VCaP (cell line): ENCODE measurements around the gene RBMS3.

Source experiments
- H3K27ac ChIP-seq: fragments of 450-650 bp; 2 replicates; pipeline ENCODE4 v1.5.1; 2017
- TF ChIP-seq, protein P1 (sequence below): fragments of 450-650 bp; conservative IDR thresholded peaks from 2 replicates; pipeline ENCODE4 v1.5.1; 2017; ENCODE audit warnings: mild to moderate bottlenecking, moderate library complexity

RBMS3 gene

DNA sequence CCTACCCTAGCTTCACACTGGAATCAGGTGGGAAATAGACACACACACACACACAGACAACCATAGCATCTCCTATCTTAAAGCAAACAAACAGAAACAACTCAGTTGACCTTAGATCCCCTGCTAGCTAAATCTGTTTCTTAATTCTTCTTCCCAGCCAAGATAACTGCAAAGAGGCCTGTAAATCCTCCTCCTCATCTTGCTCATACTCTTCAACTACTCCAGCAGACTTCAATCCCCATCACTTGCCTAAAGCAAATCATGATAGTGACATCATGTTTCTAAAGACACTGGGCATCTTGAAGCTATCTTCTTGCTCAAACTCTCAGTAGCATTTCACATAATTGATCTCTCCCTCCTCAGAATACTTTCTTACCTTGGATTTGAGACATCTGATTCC lies 303.0 kb downstream of the RBMS3 start:
- TF ChIP-seq, protein P1, sequence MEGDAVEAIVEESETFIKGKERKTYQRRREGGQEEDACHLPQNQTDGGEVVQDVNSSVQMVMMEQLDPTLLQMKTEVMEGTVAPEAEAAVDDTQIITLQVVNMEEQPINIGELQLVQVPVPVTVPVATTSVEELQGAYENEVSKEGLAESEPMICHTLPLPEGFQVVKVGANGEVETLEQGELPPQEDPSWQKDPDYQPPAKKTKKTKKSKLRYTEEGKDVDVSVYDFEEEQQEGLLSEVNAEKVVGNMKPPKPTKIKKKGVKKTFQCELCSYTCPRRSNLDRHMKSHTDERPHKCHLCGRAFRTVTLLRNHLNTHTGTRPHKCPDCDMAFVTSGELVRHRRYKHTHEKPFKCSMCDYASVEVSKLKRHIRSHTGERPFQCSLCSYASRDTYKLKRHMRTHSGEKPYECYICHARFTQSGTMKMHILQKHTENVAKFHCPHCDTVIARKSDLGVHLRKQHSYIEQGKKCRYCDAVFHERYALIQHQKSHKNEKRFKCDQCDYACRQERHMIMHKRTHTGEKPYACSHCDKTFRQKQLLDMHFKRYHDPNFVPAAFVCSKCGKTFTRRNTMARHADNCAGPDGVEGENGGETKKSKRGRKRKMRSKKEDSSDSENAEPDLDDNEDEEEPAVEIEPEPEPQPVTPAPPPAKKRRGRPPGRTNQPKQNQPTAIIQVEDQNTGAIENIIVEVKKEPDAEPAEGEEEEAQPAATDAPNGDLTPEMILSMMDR: no peak

DNA sequence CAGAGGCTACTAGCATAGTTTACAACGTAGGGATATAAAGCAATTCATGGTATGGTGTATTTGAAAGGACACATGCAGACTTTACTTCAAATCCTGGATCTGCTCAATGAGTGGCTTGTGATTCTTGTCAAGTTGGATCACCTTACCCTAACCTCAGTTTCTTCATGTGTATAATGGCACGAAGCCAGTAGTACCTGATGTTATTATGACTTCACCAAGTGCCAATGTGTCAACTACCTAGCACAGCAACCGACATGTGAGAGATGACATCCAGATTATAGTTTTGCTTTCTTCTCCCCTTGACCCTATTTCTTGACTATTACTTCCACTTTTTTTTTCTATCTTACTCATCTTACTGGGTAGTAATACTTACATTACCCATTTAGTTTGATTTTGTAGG lies 304.5 kb downstream of the RBMS3 start:
- H3K27ac ChIP-seq: no peak overlapping the region
- TF ChIP-seq, protein P1: no peak

More for the DNA sequence above, 303.0 kb downstream of the RBMS3 start:
- no peak overlapping the region for H3K27ac ChIP-seq

DNA sequence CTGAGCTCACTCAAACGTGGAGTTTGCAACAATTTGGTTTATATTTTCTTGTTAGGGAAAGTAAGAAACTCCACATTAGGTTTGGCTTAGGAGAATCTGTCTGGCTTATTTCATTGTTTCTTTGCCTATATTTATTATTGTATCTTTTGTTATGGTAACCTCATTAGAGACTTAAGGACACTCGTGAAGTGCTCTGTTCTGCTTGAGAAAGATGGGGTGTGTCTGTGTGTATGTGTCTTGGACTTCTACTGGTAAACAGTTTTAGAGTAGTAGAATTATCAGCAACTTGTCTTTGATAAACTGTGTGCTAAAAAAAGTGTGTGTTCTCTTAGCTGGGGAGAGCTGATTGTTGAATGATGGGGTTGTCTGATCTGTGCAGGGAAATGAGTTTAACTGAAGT lies 306.5 kb downstream of the RBMS3 start:
- TF ChIP-seq, protein P1: no peak
- no peak overlapping the region for H3K27ac ChIP-seq

DNA sequence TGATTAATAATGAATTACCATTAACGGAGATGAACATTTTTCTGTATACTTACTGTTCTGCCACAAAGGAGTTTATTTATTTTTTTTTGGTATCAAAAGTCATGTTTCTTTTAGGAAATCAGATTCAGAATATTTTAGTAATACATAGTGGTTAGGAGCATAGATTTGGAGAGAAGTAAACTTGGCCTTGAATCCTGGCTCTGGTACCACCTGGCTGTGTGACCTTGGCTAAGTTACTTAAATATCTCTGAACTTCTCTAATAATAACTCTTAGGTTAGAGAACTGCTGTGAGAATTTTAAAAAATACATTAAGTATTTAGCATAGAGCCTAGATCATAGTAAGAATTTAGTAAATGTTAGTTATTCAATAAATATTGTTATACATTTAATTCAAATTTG lies 309.1 kb downstream of the RBMS3 start:
- TF ChIP-seq, protein P1: no peak
- H3K27ac ChIP-seq: no peak overlapping the region

DNA sequence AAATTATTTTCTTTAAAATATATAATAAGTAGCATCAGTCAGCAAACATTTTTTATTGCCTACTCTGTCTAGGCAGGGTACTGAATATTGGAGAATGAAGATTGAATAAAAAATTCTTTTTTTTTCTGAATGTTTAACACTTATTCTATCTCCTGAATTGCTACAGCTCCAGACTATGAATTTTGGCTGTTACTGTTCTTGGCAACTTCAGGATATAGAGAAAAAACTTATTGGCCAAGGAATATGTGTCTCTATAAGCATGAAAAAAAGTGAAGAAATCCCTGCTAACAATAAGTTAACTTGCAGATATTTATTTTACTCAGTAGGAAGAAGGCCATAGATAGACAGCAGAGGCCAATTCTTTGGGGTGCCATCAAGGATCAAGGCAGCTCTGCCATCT lies 309.6 kb downstream of the RBMS3 start:
- H3K27ac ChIP-seq: no peak overlapping the region
- TF ChIP-seq, protein P1: no peak

DNA sequence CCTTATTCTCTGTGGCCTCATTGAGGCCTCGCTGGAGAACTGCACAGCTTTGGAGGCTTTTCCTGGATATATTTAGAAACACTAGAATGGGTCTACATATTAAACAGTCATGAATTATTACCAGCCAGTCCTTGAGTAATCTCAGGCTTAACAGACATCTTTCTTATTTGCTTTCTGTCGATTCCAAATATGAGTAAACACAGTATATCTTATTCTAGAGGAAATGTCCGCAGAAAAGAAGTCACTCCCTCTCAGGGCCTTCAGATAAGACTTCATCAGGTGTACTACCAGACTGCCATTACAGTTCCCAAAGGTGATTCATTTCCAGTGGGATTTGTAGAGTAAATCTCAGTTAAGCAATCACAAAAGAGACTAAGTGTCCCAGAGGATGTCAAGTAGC lies 310.7 kb downstream of the RBMS3 start:
- H3K27ac ChIP-seq: 0 out of 2 replicates have a peak overlapping the region, but pooled peaks have one; percentile 2
- TF ChIP-seq, protein P1: no peak

DNA sequence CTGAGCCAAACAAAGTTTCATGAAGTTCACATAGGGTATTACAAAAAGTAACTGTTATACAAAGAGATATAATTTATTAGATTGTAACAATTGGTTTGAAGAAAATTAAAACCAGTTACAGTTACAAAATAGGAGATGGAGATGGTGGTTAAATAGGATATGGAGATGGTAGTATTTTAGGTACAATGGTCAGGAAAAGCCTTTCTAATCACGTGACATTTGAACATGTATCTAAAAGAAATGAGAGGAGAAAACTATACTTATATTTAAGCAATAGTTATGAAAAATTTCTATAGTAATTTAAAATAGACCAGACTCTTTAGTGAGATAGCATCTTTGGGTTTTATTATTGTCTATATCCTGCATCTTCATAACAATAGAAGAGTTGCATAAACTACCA lies 312.9 kb downstream of the RBMS3 start:
- no peak overlapping the region for H3K27ac ChIP-seq
- TF ChIP-seq, protein P1: no peak

DNA sequence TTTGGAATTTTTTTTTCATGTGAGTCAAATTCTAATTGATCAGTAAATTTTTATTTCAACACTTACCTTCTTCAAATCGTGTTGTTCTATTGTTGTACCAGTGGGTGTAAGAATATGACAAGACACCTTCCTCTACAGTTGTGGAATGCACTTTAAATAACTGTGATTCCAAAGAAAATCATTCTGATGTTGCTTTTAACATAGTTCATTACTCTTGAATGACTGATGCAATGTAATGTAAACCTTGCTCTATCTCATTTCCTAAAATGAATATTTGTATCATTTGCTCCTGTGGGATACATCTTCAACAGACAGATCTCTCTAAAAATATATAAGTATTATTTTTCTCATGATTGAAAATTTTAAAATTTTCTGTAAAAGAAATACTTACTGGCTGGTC lies 313.4 kb downstream of the RBMS3 start:
- TF ChIP-seq, protein P1: no peak
- no peak overlapping the region for H3K27ac ChIP-seq
